OCI-LY7 (cell line): ENCODE data around the gene IQCK. TPM values are rescaled to one million over a fixed set of nuclear protein-coding genes. Genes with fewer than 3 reads are reported as not detected.
A peak's percentile ranks its signal among the peaks of the same experiment; 100 is the strongest.

Experiments used
- BruUV-seq: library from RNA; stranded (reverse); fragments of 400-500 nt; replicated peaks from 2 replicates; lab custom pipeline; 2021; lab: Mats Ljungman, UMichigan
- CTCF ChIA-PET: fragments of 300-600 bp; sonication (Branson Sonifier 250); formaldehyde crosslinking; loops from one replicate; lab custom pipeline; 2022; ENCODE audit warnings: antibody characterized with exemption; ENCODE audit not compliant: unreplicated experiment; lab: Charles Lee
- POLR2A ChIA-PET: fragments of 300-600 bp; sonication (Branson Sonifier 250); formaldehyde crosslinking; loops from one replicate; lab custom pipeline; 2022; ENCODE audit warnings: antibody characterized with exemption; lab: Charles Lee
- DNase-seq: peaks from one replicate; pipeline ENCODE4 v3.0.0-alpha.2; 2015; ENCODE audit warnings: low spot score
- H2AFZ ChIP-seq: fragments of 200-600 bp; sonication (generic), shearing (Covaris generic); 2 replicates; pipeline ENCODE4 v1.6.1; 2014; ENCODE audit warnings: mild to moderate bottlenecking, antibody characterized with exemption, low read length, moderate library complexity
- H3K27ac ChIP-seq: fragments of 200-600 bp; sonication (generic); 2 replicates; pipeline ENCODE4 v1.5.1; 2014; ENCODE audit warnings: mixed run types, low read depth, mild to moderate bottlenecking, moderate library complexity, low read length, inconsistent platforms; ENCODE audit not compliant: poor library complexity, severe bottlenecking
- H3K36me3 ChIP-seq: fragments of 200-600 bp; sonication (generic); 2 replicates; pipeline ENCODE4 v1.6.1; 2014; ENCODE audit warnings: mild to moderate bottlenecking, antibody characterized with exemption, low read length, moderate library complexity, mixed read lengths; ENCODE audit not compliant: insufficient read depth
- H3K4me1 ChIP-seq: fragments of 200-600 bp; sonication (generic); 2 replicates; pipeline ENCODE4 v1.5.1; 2014; ENCODE audit warnings: mild to moderate bottlenecking, low read length; ENCODE audit not compliant: insufficient read depth, poor library complexity, severe bottlenecking
- H3K4me2 ChIP-seq: fragments of 200-600 bp; sonication (generic); 2 replicates; pipeline ENCODE4 v1.6.1; 2014; ENCODE audit warnings: mild to moderate bottlenecking, low read length
- H3K4me3 ChIP-seq: fragments of 200-600 bp; sonication (generic); 2 replicates; pipeline ENCODE4 v1.5.1; 2014; ENCODE audit warnings: mild to moderate bottlenecking, low read depth, low read length; ENCODE audit not compliant: poor library complexity, severe bottlenecking
- H3K79me2 ChIP-seq: fragments of 200-600 bp; sonication (generic); 2 replicates; pipeline ENCODE4 v1.6.1; 2016; ENCODE audit warnings: low read depth, mild to moderate bottlenecking, low read length, moderate library complexity, mixed read lengths; ENCODE audit not compliant: insufficient read depth
- H3K9me2 ChIP-seq: fragments of 200-600 bp; sonication (generic); 2 replicates; pipeline ENCODE4 v1.6.1; 2016; ENCODE audit warnings: mild to moderate bottlenecking, low read length, mixed read lengths; ENCODE audit not compliant: insufficient read depth
- H3K9me3 ChIP-seq: fragments of 200-600 bp; sonication (generic); 2 replicates; pipeline ENCODE4 v1.6.1; 2014; ENCODE audit warnings: mild to moderate bottlenecking, mixed run types, low read length, mixed read lengths
- H4K20me1 ChIP-seq: fragments of 200-600 bp; sonication (generic); 2 replicates; pipeline ENCODE4 v1.6.1; 2014; ENCODE audit warnings: mild to moderate bottlenecking, antibody characterized with exemption, low read length, moderate library complexity, mixed read lengths; ENCODE audit not compliant: insufficient read depth
- EZH2phosphoT487 ChIP-seq: fragments of 200-600 bp; sonication (generic); IDR thresholded peaks from 2 replicates; pipeline ENCODE4 v1.6.1; 2018; ENCODE audit warnings: low read depth, borderline replicate concordance, mild to moderate bottlenecking, mixed run types, antibody characterized with exemption, low read length, moderate library complexity, mixed read lengths
- intact Hi-C: fragments of 100-400 bp; cut with micrococcal nuclease; formaldehyde crosslinking; loops from one replicate; pipeline ENCODE4 v1.10.0; 2022; ENCODE audit not compliant: unreplicated experiment
- total RNA-seq, 2 experiments: library from RNA; depleted of rRNA in 1 of 2; stranded (reverse); fragments of >200 nt in 1 of 2; shearing (Covaris generic) in 1 of 2; gene quantifications; 2 replicates each; pipeline ENCODE4 v1.2.3, GENCODE V29; 2014 to 2022
- TF ChIP-seq, protein P1 (sequence below): fragments of 200-600 bp; sonication (generic); conservative IDR thresholded peaks from 2 replicates; pipeline ENCODE4 v1.5.1; 2014; ENCODE audit warnings: mild to moderate bottlenecking, antibody characterized with exemption, low read length, moderate library complexity, mixed read lengths

The IQCK gene
- total RNA-seq, 2 experiments from 2014 or later: 2.2 to 4.3 TPM

DNA sequence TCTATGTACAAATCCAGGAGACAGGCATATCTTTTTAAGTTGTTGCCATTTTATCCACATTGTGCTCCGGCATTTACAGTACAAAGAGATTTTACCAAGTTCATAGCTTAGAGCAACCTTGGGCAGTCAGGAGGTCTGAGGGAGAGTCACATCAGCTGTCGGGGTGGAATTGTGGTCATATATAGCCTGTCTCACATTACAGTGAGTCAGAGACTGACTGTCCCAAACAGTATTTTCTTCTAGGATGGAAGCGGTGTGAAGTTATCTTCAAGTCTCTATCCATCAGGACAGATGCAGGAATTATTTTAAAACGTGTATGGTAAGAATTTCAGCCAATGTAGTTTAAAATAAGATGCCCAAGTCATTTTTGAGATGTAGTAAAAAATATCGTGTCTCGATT, 113.6 kb downstream of the IQCK start:
- Histone ChIP-seq H3K9me3 (no peaks in the 10 kb centered on the region), H3K4me2 (no peak overlapping the region), H4K20me1 (no peaks in the 10 kb centered on the region), H3K79me2 (no peaks in the 10 kb centered on the region), H3K9me2 (no peaks in the 10 kb centered on the region), H3K36me3 (no peaks in the 10 kb centered on the region), H3K4me3 (no peak overlapping the region), H3K4me1 (no peaks in the 10 kb centered on the region), H2AFZ (peak overlapping the region; percentile 45; the same call in 1 of the 2 replicates), H3K27ac (no peak overlapping the region)
- BruUV-seq: no TSS peak
- DNase-seq: no peak
- ChIA-PET CTCF (no interaction called here), POLR2A (interaction anchor here (0.5 kb wide), 1 partner anchor 720 kb away, joined by 3 read pairs; no protein-coding TSS in a partner anchor)
- intact Hi-C loops: no loop called here
- TF ChIP-seq, protein P1, sequence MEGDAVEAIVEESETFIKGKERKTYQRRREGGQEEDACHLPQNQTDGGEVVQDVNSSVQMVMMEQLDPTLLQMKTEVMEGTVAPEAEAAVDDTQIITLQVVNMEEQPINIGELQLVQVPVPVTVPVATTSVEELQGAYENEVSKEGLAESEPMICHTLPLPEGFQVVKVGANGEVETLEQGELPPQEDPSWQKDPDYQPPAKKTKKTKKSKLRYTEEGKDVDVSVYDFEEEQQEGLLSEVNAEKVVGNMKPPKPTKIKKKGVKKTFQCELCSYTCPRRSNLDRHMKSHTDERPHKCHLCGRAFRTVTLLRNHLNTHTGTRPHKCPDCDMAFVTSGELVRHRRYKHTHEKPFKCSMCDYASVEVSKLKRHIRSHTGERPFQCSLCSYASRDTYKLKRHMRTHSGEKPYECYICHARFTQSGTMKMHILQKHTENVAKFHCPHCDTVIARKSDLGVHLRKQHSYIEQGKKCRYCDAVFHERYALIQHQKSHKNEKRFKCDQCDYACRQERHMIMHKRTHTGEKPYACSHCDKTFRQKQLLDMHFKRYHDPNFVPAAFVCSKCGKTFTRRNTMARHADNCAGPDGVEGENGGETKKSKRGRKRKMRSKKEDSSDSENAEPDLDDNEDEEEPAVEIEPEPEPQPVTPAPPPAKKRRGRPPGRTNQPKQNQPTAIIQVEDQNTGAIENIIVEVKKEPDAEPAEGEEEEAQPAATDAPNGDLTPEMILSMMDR: no peak
- TF ChIP-seq EZH2phosphoT487: no peak

GRCh38 chr16:19833176-19833575, 115.1 kb downstream of the IQCK start:
- Histone ChIP-seq H3K4me2 (no peak overlapping the region), H3K4me3 (no peak overlapping the region), H3K79me2 (no peaks in the 10 kb centered on the region), H3K36me3 (no peaks in the 10 kb centered on the region), H2AFZ (no peak overlapping the region), H3K27ac (no peak overlapping the region), H3K4me1 (no peaks in the 10 kb centered on the region), H3K9me2 (no peaks in the 10 kb centered on the region), H3K9me3 (no peaks in the 10 kb centered on the region), H4K20me1 (no peaks in the 10 kb centered on the region)
- no TSS peak for BruUV-seq
- intact Hi-C loops: no loop called here
- POLR2A ChIA-PET: no interaction called here
- TF ChIP-seq, protein P1: no peak
- no peak for TF ChIP-seq EZH2phosphoT487
- CTCF ChIA-PET: no interaction called here
- no peak for DNase-seq

GRCh38 chr16:19833581-19833980, 115.5 kb downstream of the IQCK start:
- H3K4me2 ChIP-seq: no peak overlapping the region
- H4K20me1 ChIP-seq: no peaks in the 10 kb centered on the region
- H3K79me2 ChIP-seq: no peaks in the 10 kb centered on the region
- DNase-seq: no peak
- TF ChIP-seq EZH2phosphoT487: no peak
- TF ChIP-seq, protein P1: no peak
- intact Hi-C loops: no loop called here
- H2AFZ ChIP-seq: no peak overlapping the region
- H3K4me3 ChIP-seq: no peak overlapping the region
- no peaks in the 10 kb centered on the region for H3K36me3 ChIP-seq
- H3K9me3 ChIP-seq: no peaks in the 10 kb centered on the region
- BruUV-seq: no TSS peak
- ChIA-PET CTCF (no interaction called here), POLR2A (no interaction called here)
- no peak overlapping the region for H3K27ac ChIP-seq
- no peaks in the 10 kb centered on the region for H3K4me1 ChIP-seq
- no peaks in the 10 kb centered on the region for H3K9me2 ChIP-seq
